CD4-positive, alpha-beta T cell (primary cell): ENCODE data around the gene GRK5. TPM values are rescaled to one million over a fixed set of nuclear protein-coding genes. Genes with fewer than 3 reads are reported as not detected.

Source experiments
- ATAC-seq: fragments of 200-7000 bp; cut with Tn5 transposase; one replicate; pipeline ENCODE4 v1.10.0; 2022; ENCODE audit warnings: mild to moderate bottlenecking; ENCODE audit not compliant: poor library complexity
- CTCF ChIA-PET: fragments of 350-600 bp; sonication (Branson Sonifier 250); formaldehyde crosslinking; loops from one replicate; lab custom pipeline; 2021; ENCODE audit warnings: antibody characterized with exemption, inconsistent platforms; lab: Charles Lee
- POLR2A ChIA-PET: fragments of 350-600 bp; sonication (Branson Sonifier 250); formaldehyde crosslinking; loops from one replicate; lab custom pipeline; 2021; ENCODE audit warnings: antibody characterized with exemption, inconsistent platforms; lab: Charles Lee
- DNase-seq, 14 experiments: peaks; one replicate each; pipeline ENCODE4 v3.0.0-alpha.2; 2013 to 2020; ENCODE audit warnings: mixed read lengths in 2 of 14
- H3K27ac ChIP-seq, 2 donors: one replicate each; pipeline versions ENCODE4 v1.5.1 to v1.7.0; 2013; ENCODE audit warnings: low read length in 2 of 2, low read depth in 1 of 2, mild to moderate bottlenecking in 1 of 2
- H3K27me3 ChIP-seq, 2 experiments: 1 replicate in 1 of 2; 2 replicates in 1 of 2; pipeline versions ENCODE4 v1.6.1 to v1.7.0; 2013; ENCODE audit warnings: low read length in 2 of 2, control low read depth in 1 of 2, mild to moderate bottlenecking in 1 of 2, moderate library complexity in 1 of 2; ENCODE audit not compliant: insufficient read depth in 2 of 2, control insufficient read depth in 1 of 2
- H3K36me3 ChIP-seq: one replicate; pipeline ENCODE4 v1.6.1; 2013; ENCODE audit warnings: low read length, control low read depth; ENCODE audit not compliant: insufficient read depth
- H3K4me1 ChIP-seq: one replicate; pipeline ENCODE4 v1.6.1; 2013; ENCODE audit warnings: low read length, control low read depth; ENCODE audit not compliant: insufficient read depth
- H3K4me3 ChIP-seq: one replicate; pipeline ENCODE4 v1.5.1; 2013; ENCODE audit warnings: mild to moderate bottlenecking, low read length, moderate library complexity
- H3K9me3 ChIP-seq, 2 experiments: 1 replicate in 1 of 2; 2 replicates in 1 of 2; pipeline versions ENCODE4 v1.6.1 to v1.7.0; 2013; ENCODE audit warnings: low read length in 2 of 2, mild to moderate bottlenecking in 2 of 2, control low read depth in 1 of 2, moderate library complexity in 1 of 2; ENCODE audit not compliant: control insufficient read depth in 1 of 2, insufficient read depth in 1 of 2
- H3K27ac Mint-ChIP-seq: one replicate; pipeline ENCODE4 v1.8.0; 2020; ENCODE audit warnings: mixed read lengths
- H3K27me3 Mint-ChIP-seq: one replicate; pipeline ENCODE4 v1.8.0; 2021; ENCODE audit warnings: mixed read lengths
- H3K36me3 Mint-ChIP-seq: one replicate; pipeline ENCODE4 v1.8.0; 2021; ENCODE audit warnings: low read depth, mixed read lengths
- H3K4me1 Mint-ChIP-seq: one replicate; pipeline ENCODE4 v1.8.0; 2021; ENCODE audit warnings: low read depth, mixed read lengths
- H3K4me3 Mint-ChIP-seq: one replicate; pipeline ENCODE4 v1.8.0; 2020; ENCODE audit warnings: mild to moderate bottlenecking, mixed read lengths
- H3K9me3 Mint-ChIP-seq: one replicate; pipeline ENCODE4 v1.8.0; 2020; ENCODE audit warnings: mixed read lengths
- intact Hi-C, 2 experiments: fragments of 100-400 bp; cut with DNase I in 1 of 2; cut with micrococcal nuclease in 1 of 2; formaldehyde crosslinking; loops; one replicate each; pipeline versions ENCODE4 v1.15.1 to v1.9.0; 2023 to 2025; cut with DNase I, micrococcal nuclease
- total RNA-seq, 174 experiments: library from RNA in 2 of 174; stranded (reverse) in 2 of 174; gene quantifications; one replicate each; pipeline ENCODE4 v1.2.3 and lab custom pipeline; 2021 to 2026
- TF ChIP-seq, protein P1 (sequence below): fragments of 200-600 bp; IDR thresholded peaks from one replicate; pipeline ENCODE4 v1.8.0; 2022; ENCODE audit warnings: antibody characterized with exemption, mild to moderate bottlenecking

GRK5 gene
- total RNA-seq, 2 experiments from 2014 or later = 19.2 to 20.8 TPM

DNA sequence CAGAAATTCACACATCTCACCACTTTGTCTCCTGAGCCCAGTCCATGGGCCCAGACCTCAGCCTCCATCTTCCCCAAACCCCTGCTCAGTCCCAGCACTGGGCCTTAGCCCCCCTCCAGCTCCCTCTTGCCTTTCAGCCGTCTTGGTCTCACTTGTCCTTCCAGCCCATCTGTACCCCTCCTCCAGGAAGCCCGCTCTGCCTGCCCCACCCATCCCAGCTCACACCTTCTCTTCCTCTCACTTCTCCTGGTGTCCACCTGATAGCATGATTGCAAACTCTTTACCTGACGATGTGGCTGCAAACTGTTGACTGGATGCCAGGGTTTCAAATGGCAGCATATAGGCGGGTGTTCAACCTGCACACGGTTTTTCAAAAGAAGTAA lies 238.6 kb downstream of the GRK5 start:
- H3K9me3 Mint-ChIP-seq = no peaks in the 10 kb centered on the region
- H3K36me3 ChIP-seq = peaks cover 13% of the 10 kb centered on the region
- no peaks in the 10 kb centered on the region for H3K27me3 ChIP-seq
- H3K4me1 Mint-ChIP-seq = peaks cover 20% of the 10 kb centered on the region
- H3K9me3 ChIP-seq = no peaks in the 10 kb centered on the region
- TF ChIP-seq, protein P1, sequence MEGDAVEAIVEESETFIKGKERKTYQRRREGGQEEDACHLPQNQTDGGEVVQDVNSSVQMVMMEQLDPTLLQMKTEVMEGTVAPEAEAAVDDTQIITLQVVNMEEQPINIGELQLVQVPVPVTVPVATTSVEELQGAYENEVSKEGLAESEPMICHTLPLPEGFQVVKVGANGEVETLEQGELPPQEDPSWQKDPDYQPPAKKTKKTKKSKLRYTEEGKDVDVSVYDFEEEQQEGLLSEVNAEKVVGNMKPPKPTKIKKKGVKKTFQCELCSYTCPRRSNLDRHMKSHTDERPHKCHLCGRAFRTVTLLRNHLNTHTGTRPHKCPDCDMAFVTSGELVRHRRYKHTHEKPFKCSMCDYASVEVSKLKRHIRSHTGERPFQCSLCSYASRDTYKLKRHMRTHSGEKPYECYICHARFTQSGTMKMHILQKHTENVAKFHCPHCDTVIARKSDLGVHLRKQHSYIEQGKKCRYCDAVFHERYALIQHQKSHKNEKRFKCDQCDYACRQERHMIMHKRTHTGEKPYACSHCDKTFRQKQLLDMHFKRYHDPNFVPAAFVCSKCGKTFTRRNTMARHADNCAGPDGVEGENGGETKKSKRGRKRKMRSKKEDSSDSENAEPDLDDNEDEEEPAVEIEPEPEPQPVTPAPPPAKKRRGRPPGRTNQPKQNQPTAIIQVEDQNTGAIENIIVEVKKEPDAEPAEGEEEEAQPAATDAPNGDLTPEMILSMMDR = no peak
- no peaks in the 10 kb centered on the region for H3K27me3 Mint-ChIP-seq
- H3K27ac ChIP-seq = no peak overlapping the region
- ChIA-PET POLR2A (interaction anchor here (0.8 to 2.4 kb wide), 4 partner anchors 44 to 239 kb away, joined by 3 to 11 read pairs (median 4); partner anchors contain the start of gene GRK5), CTCF (interaction anchor here (0.9 to 4.2 kb wide), 22 partner anchors 11 to 366 kb away, joined by 3 to 46 read pairs (median 4); partner anchors contain the start of genes EIF3A, GRK5 and RGS10)
- ATAC-seq = no peak
- no peak for DNase-seq
- intact Hi-C loops = loop anchor here (1.0 to 5.0 kb wide), 7 partner anchors 43 to 304 kb away; partner anchors contain the start of genes RGS10 (in 1 of the 2) and TIAL1 (in 1 of the 2)
- no peak overlapping the region for H3K27ac Mint-ChIP-seq
- H3K4me3 ChIP-seq = no peak overlapping the region
- no peaks in the 10 kb centered on the region for H3K36me3 Mint-ChIP-seq
- H3K4me1 ChIP-seq = peaks cover 9% of the 10 kb centered on the region
- H3K4me3 Mint-ChIP-seq = no peak overlapping the region

DNA sequence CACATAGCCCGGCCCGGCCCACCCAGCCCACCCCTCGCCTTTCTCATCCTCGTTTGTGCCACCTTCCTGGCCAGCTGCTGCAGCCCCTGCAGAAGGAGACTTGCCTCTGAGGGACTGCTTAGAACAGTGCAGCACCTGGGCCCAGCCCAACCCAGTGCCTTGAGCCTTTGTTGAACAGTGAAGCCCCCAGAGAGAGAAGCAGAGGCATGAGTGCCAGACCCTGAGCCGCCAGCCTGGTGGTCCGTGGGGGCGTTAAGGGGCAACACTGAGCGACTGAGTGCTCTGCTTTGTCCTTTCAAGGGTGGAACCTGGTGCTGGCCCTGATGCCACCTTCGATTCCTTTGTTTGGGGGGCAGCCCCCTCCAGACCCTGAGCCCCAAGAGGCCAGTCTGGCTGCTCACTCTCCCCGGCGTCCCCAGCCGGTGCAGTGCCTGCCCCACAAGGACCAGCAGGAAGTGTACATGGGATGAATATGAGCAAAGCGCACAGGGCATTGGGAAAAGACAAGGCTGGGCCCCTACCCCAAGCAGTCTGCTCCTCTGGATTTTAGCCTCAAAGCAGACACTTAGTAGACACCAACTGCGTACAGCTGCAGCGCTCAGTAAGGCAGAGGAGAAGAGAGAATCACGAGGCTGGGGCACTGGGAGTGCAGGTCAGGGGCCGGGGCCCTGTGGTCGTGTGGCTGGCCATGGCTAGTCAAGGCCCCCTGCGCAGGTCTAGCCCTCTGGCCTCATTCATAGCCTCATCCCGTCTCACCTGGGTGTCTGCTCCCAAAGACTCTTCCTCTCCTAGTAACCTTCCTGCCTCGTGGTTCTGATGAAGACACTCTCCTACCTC lies 239.3 kb downstream of the GRK5 start:
- Histone ChIP-seq H3K27me3 (no peaks in the 10 kb centered on the region), H3K36me3 (peaks cover 16% of the 10 kb centered on the region), H3K4me3 (no peak overlapping the region), H3K4me1 (peaks cover 9% of the 10 kb centered on the region), H3K27ac (no peak overlapping the region), H3K9me3 (no peaks in the 10 kb centered on the region)
- Mint-ChIP-seq H3K4me3 (no peak overlapping the region), H3K27me3 (no peaks in the 10 kb centered on the region), H3K4me1 (peaks cover 20% of the 10 kb centered on the region), H3K27ac (no peak overlapping the region), H3K36me3 (no peaks in the 10 kb centered on the region), H3K9me3 (no peaks in the 10 kb centered on the region)
- ChIA-PET CTCF (interaction anchor here (1.6 to 2.6 kb wide), 4 partner anchors 41 to 248 kb away, joined by 3 to 18 read pairs (median 10); partner anchors contain the start of gene RGS10), POLR2A (interaction anchor here (2.4 kb wide), 1 partner anchor 240 kb away, joined by 11 read pairs; the partner anchor contains the start of gene GRK5)
- ATAC-seq (no peak), DNase-seq (no peak)
- intact Hi-C loops = loop anchor here in 1 of 2 experiments (5.0 kb wide), 2 partner anchors 151 to 304 kb away; partner anchors contain the start of gene TIAL1
- TF ChIP-seq, protein P1 = no peak

DNA sequence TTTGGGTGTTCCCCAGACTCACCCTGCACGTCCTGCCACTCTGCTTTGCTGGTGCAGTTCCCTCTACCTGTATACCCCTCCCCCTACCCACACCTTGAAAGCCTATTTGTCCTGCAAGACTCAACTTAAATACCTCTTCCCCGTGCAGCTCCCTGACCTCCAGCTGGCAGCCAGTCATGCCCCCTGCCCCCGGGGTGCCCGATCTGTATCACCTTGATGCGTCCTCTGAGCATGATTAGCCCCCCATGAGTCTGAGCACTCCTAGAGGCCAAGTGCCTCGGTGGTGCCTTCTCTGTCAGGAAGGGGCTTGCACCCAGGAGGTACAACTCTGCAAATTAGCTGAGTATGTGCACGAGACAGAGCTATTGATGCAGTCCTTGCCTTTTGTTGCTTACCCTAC lies 240.1 kb downstream of the GRK5 start:
- Mint-ChIP-seq H3K4me3 (no peak overlapping the region), H3K27ac (no peak overlapping the region), H3K4me1 (peaks cover 19% of the 10 kb centered on the region), H3K9me3 (no peaks in the 10 kb centered on the region), H3K36me3 (no peaks in the 10 kb centered on the region), H3K27me3 (no peaks in the 10 kb centered on the region)
- no peak overlapping the region for H3K27ac ChIP-seq
- TF ChIP-seq, protein P1 = no peak
- ATAC-seq (no peak), DNase-seq (no peak)
- no peaks in the 10 kb centered on the region for H3K9me3 ChIP-seq
- H3K27me3 ChIP-seq = no peaks in the 10 kb centered on the region
- peaks cover 9% of the 10 kb centered on the region for H3K4me1 ChIP-seq
- H3K36me3 ChIP-seq = peaks cover 18% of the 10 kb centered on the region
- ChIA-PET CTCF (no interaction called here), POLR2A (no interaction called here)
- intact Hi-C loops = loop anchor here in 1 of 2 experiments (5.0 kb wide), 2 partner anchors 150 to 305 kb away; partner anchors contain the start of gene TIAL1
- no peak overlapping the region for H3K4me3 ChIP-seq
